Stimulated activated CD4-positive, alpha-beta T cell treated with anti-CD3 and anti-CD28 coated beads, Interleukin-12 subunit alpha, Interleukin-12 subunit beta, amount 100 ng/mL, for 4 hours (primary cell): Measurements from ENCODE around the gene GNRH2.
A peak's percentile ranks its signal among the peaks of the same experiment; 100 is the strongest.
"Not testable (repeated sequence)": the region's sequence is repeated elsewhere in the genome, so short reads cannot be mapped to it uniquely, and the experiment has no call there.

Experiments used
- DNase-seq: peaks from one replicate; pipeline ENCODE4 v3.0.0-alpha.2; 2020

The GNRH2 gene

GRCh38 chr20:3044336-3044965 lies 1.0 kb downstream of the GNRH2 start:
- no peak for DNase-seq

- peak; percentile 55 for DNase-seq
These were observed 1.8 kb downstream of the GNRH2 start for GRCh38 chr20:3045042-3045815.

GRCh38 chr20:3045816-3046676 lies 2.6 kb downstream of the GNRH2 start, which contains the start of gene MRPS26:
Gene MRPS26, plus strand, starts transcription at chr20:3046052. Its CDS starts 17 bp downstream, at chr20:3046069.
- peak; percentile 81 for DNase-seq

- DNase-seq = no peak
These were observed 3.4 kb downstream of the GNRH2 start for GRCh38 chr20:3046677-3047462.

GRCh38 chr20:3047486-3048419 lies 4.3 kb downstream of the GNRH2 start:
- DNase-seq = no peak

GRCh38 chr20:3051385-3052019 lies 8.1 kb downstream of the GNRH2 start:
- DNase-seq = no peak

- no peak for DNase-seq
These were observed 16.1 kb downstream of the GNRH2 start for GRCh38 chr20:3059489-3059888.

GRCh38 chr20:3064119-3064518 lies 20.7 kb downstream of the GNRH2 start:
- not testable (repeated sequence) for DNase-seq

GRCh38 chr20:3067139-3068014 lies 24.0 kb downstream of the GNRH2 start:
- DNase-seq = no peak

GRCh38 chr20:3068075-3068474 lies 24.7 kb downstream of the GNRH2 start:
- DNase-seq = no peak

- no peak for DNase-seq
These were observed 25.8 kb downstream of the GNRH2 start for GRCh38 chr20:3068986-3069900.

GRCh38 chr20:3070725-3071124 lies 27.3 kb downstream of the GNRH2 start:
- DNase-seq = no peak

GRCh38 chr20:3071266-3071609 lies 27.8 kb downstream of the GNRH2 start:
- no peak for DNase-seq

GRCh38 chr20:3071610-3072529 lies 28.4 kb downstream of the GNRH2 start, which contains the start of gene OXT:
Gene OXT, plus strand, starts transcription at chr20:3071620. Its CDS starts 36 bp downstream, at chr20:3071656.
- DNase-seq = peak; percentile 73

GRCh38 chr20:3072530-3073250 lies 29.3 kb downstream of the GNRH2 start:
- no peak for DNase-seq

- DNase-seq = not testable (repeated sequence)
These were observed 29.8 kb downstream of the GNRH2 start for GRCh38 chr20:3073251-3073643.

GRCh38 chr20:3074812-3075211 lies 31.4 kb downstream of the GNRH2 start:
- no peak for DNase-seq
